ENCODE measurements around the gene RNF5. TPM values are rescaled to one million over a fixed set of nuclear protein-coding genes. Genes with fewer than 3 reads are reported as not detected.

RNF5 gene
- total and polyA plus RNA-seq, 9 of the 15 experiments (the other 6 are each of a cell fraction or from before 2014, with no cell fraction given), result 62.2 to 245 (median 129) TPM

- TF ChIP-seq EZH2 (IDR thresholded peaks at IDR 0.05; ENCODE audit: borderline replicate concordance, low read depth, low read length) (no peak), SMARCC2 (IDR thresholded peaks at IDR 0.05; ENCODE audit: low read depth) (no peak), CC2D1A (IDR thresholded peaks at IDR 0.05) (no peak), USF1 (CRISPR knock-in tag; IDR thresholded peaks at IDR 0.05) (peak; percentile 41; the same call in 1 of the 2 replicates), MYC (IDR thresholded peaks at IDR 0.05; ENCODE audit: low read depth, low read length) (no peak), MYC (CRISPR knock-in tag; IDR thresholded peaks at IDR 0.05; ENCODE audit: borderline replicate concordance, low read depth) (no peak), POLR2A (conservative IDR thresholded peaks at IDR 0.05) (0 out of 2 replicates have a peak, but pooled peaks have one; percentile 64), MTA3 (IDR thresholded peaks at IDR 0.05; ENCODE audit: borderline replicate concordance) (no peak), KLF10 (CRISPR knock-in tag; IDR thresholded peaks at IDR 0.05) (no peak), NKRF (IDR thresholded peaks at IDR 0.05; ENCODE audit: borderline replicate concordance) (0 out of 2 replicates have a peak, but pooled peaks have one; percentile 39), CBX2 (IDR thresholded peaks at IDR 0.05; ENCODE audit: insufficient read depth, low read length, poor library complexity, severe bottlenecking) (no peak), ZNF668 (CRISPR knock-in tag; IDR thresholded peaks at IDR 0.05) (no peak), HNRNPH1 (optimal IDR thresholded peaks at IDR 0.05; ENCODE audit: low read depth, low read length) (no peak)
- TF ChIP-seq, protein P1, sequence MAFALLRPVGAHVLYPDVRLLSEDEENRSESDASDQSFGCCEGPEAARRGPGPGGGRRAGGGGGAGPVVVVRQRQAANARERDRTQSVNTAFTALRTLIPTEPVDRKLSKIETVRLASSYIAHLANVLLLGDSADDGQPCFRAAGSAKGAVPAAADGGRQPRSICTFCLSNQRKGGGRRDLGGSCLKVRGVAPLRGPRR (CRISPR knock-in tag; IDR thresholded peaks at IDR 0.05), result peak; percentile 30; the same call in 1 of the 2 replicates
- TF ChIP-seq, protein P2, sequence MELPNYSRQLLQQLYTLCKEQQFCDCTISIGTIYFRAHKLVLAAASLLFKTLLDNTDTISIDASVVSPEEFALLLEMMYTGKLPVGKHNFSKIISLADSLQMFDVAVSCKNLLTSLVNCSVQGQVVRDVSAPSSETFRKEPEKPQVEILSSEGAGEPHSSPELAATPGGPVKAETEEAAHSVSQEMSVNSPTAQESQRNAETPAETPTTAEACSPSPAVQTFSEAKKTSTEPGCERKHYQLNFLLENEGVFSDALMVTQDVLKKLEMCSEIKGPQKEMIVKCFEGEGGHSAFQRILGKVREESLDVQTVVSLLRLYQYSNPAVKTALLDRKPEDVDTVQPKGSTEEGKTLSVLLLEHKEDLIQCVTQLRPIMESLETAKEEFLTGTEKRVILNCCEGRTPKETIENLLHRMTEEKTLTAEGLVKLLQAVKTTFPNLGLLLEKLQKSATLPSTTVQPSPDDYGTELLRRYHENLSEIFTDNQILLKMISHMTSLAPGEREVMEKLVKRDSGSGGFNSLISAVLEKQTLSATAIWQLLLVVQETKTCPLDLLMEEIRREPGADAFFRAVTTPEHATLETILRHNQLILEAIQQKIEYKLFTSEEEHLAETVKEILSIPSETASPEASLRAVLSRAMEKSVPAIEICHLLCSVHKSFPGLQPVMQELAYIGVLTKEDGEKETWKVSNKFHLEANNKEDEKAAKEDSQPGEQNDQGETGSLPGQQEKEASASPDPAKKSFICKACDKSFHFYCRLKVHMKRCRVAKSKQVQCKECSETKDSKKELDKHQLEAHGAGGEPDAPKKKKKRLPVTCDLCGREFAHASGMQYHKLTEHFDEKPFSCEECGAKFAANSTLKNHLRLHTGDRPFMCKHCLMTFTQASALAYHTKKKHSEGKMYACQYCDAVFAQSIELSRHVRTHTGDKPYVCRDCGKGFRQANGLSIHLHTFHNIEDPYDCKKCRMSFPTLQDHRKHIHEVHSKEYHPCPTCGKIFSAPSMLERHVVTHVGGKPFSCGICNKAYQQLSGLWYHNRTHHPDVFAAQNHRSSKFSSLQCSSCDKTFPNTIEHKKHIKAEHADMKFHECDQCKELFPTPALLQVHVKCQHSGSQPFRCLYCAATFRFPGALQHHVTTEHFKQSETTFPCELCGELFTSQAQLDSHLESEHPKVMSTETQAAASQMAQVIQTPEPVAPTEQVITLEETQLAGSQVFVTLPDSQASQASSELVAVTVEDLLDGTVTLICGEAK (IDR thresholded peaks at IDR 0.05), result peak; percentile 32; the same call in 1 of the 2 replicates
- TF ChIP-seq, protein P2 (CRISPR knock-in tag; IDR thresholded peaks at IDR 0.05), result no peak
Observed at GRCh38 chr6:32167154-32167760, 10.9 kb upstream of the RNF5 start (continued).

Data from K562 (cell line).